Immature natural killer cell (primary cell): Measurements from ENCODE around the gene SLC25A24. TPM values are rescaled to one million over a fixed set of nuclear protein-coding genes. Genes with fewer than 3 reads are reported as not detected.
A peak's percentile ranks its signal among the peaks of the same experiment; 100 is the strongest.
"Not testable (repeated sequence)": the region's sequence is repeated elsewhere in the genome, so short reads cannot be mapped to it uniquely, and the experiment has no call there.

ENCODE experiments used
- DNase-seq, 3 donors: peaks; one replicate each; pipeline ENCODE4 v3.0.0; 2022; ENCODE audit warnings: mixed read lengths in 1 of 3
- H3K27ac Mint-ChIP-seq, 6 donors: one replicate each; pipeline ENCODE4 v1.8.0; 2020; ENCODE audit warnings: mixed read lengths in 6 of 6, mild to moderate bottlenecking in 5 of 6, inconsistent platforms in 4 of 6, moderate library complexity in 3 of 6
- H3K27me3 Mint-ChIP-seq, 3 donors: one replicate each; pipeline ENCODE4 v1.8.0; 2020 to 2021; ENCODE audit warnings: low read depth in 3 of 3, mild to moderate bottlenecking in 3 of 3, mixed read lengths in 3 of 3, moderate library complexity in 3 of 3, inconsistent platforms in 1 of 3
- H3K36me3 Mint-ChIP-seq, 3 donors: one replicate each; pipeline ENCODE4 v1.8.0; 2020; ENCODE audit warnings: mixed read lengths in 3 of 3, inconsistent platforms in 2 of 3, mild to moderate bottlenecking in 2 of 3
- H3K4me1 Mint-ChIP-seq, 2 donors: one replicate each; pipeline ENCODE4 v1.8.0; 2020; ENCODE audit warnings: inconsistent platforms in 2 of 2, mild to moderate bottlenecking in 2 of 2, mixed read lengths in 2 of 2, moderate library complexity in 1 of 2
- H3K4me3 Mint-ChIP-seq, 5 donors: one replicate each; pipeline ENCODE4 v1.8.0; 2020; ENCODE audit warnings: mild to moderate bottlenecking in 5 of 5, mixed read lengths in 5 of 5, inconsistent platforms in 3 of 5, moderate library complexity in 3 of 5
- H3K9me3 Mint-ChIP-seq, 6 donors: one replicate each; pipeline ENCODE4 v1.8.0; 2020; ENCODE audit warnings: mild to moderate bottlenecking in 6 of 6, mixed read lengths in 6 of 6, inconsistent platforms in 4 of 6, moderate library complexity in 3 of 6
- polyA plus RNA-seq, 3 donors: library from polyadenylated mRNA; unstranded; fragments of 300-500 nt; fragmentation: Illumina TruSeq; gene quantifications; one replicate each; pipeline ENCODE4 v1.2.3, GENCODE V29; 2021

Gene SLC25A24
- polyA plus RNA-seq, 3 donors from 2014 or later: 4.7 to 10.8 (median 10.6) TPM

- Mint-ChIP-seq H3K4me1 (no peaks in the 10 kb centered on the region), H3K27ac (no peak overlapping the region), H3K36me3 (peaks cover 26 to 65% (median 53%) of the 10 kb centered on the region in 3 donors), H3K4me3 (no peak overlapping the region), H3K9me3 (no peaks in the 10 kb centered on the region), H3K27me3 (peaks cover 0 to 4% (median 0%) of the 10 kb centered on the region in 3 donors)
- no peak for DNase-seq
These were observed 59.2 kb downstream of the SLC25A24 start for GRCh38 chr1:108140936-108141335.

GRCh38 chr1:108140177-108140576 is 60.0 kb downstream of the SLC25A24 start:
- Mint-ChIP-seq H3K9me3 (no peaks in the 10 kb centered on the region), H3K4me3 (no peak overlapping the region), H3K27ac (no peak overlapping the region), H3K36me3 (peaks cover 30 to 57% (median 47%) of the 10 kb centered on the region in 3 donors), H3K4me1 (no peaks in the 10 kb centered on the region), H3K27me3 (peaks cover 0 to 4% (median 0%) of the 10 kb centered on the region in 3 donors)
- DNase-seq: no peak

- H3K27me3 Mint-ChIP-seq, H3K4me3 Mint-ChIP-seq, H3K9me3 Mint-ChIP-seq, H3K27ac Mint-ChIP-seq, DNase-seq, H3K4me1 Mint-ChIP-seq: not testable (repeated sequence)
- peaks cover 30 to 51% (median 46%) of the 10 kb centered on the region in 3 donors for H3K36me3 Mint-ChIP-seq
These were observed 60.6 kb downstream of the SLC25A24 start for GRCh38 chr1:108139555-108139954.

- H3K4me3 Mint-ChIP-seq, DNase-seq, H3K4me1 Mint-ChIP-seq, H3K27me3 Mint-ChIP-seq, H3K9me3 Mint-ChIP-seq, H3K27ac Mint-ChIP-seq: not testable (repeated sequence)
- H3K36me3 Mint-ChIP-seq: peaks cover 12 to 32% (median 24%) of the 10 kb centered on the region in 3 donors
These were observed 67.0 kb downstream of the SLC25A24 start for GRCh38 chr1:108133148-108133547.

- not testable (repeated sequence) for H3K27me3 Mint-ChIP-seq, H3K4me1 Mint-ChIP-seq
These were observed 67.8 kb downstream of the SLC25A24 start for GRCh38 chr1:108132367-108132766.

GRCh38 chr1:108131281-108131680 is 68.9 kb downstream of the SLC25A24 start:
- H3K9me3 Mint-ChIP-seq, H3K27me3 Mint-ChIP-seq, DNase-seq, H3K4me1 Mint-ChIP-seq, H3K4me3 Mint-ChIP-seq: not testable (repeated sequence)
- peak overlapping the region in 3 of 6 donors; percentile 4 to 46 (median 19) for H3K27ac Mint-ChIP-seq
- peaks cover 9 to 19% (median 13%) of the 10 kb centered on the region in 3 donors for H3K36me3 Mint-ChIP-seq

More at GRCh38 chr1:108132367-108132766, 67.8 kb downstream of the SLC25A24 start:
- not testable (repeated sequence) for DNase-seq, H3K4me3 Mint-ChIP-seq, H3K27ac Mint-ChIP-seq, H3K9me3 Mint-ChIP-seq
- H3K36me3 Mint-ChIP-seq: peaks cover 9 to 28% (median 19%) of the 10 kb centered on the region in 3 donors

GRCh38 chr1:108130794-108131193 is 69.3 kb downstream of the SLC25A24 start:
- no peak for DNase-seq
- Mint-ChIP-seq H3K4me3 (no peak overlapping the region), H3K36me3 (peaks cover 9 to 17% (median 13%) of the 10 kb centered on the region in 3 donors), H3K27me3 (peaks cover 0 to 4% (median 2%) of the 10 kb centered on the region in 3 donors), H3K4me1 (peaks cover 0 to 2% of the 10 kb centered on the region in 2 donors), H3K27ac (peak overlapping the region in 2 of 6 donors; percentile 4 to 46), H3K9me3 (no peaks in the 10 kb centered on the region)

- no peaks in the 10 kb centered on the region for H3K9me3 Mint-ChIP-seq
- H3K4me3 Mint-ChIP-seq: no peak overlapping the region
- peaks cover 5 to 8% of the 10 kb centered on the region in 2 donors for H3K4me1 Mint-ChIP-seq
- H3K27ac Mint-ChIP-seq: no peak overlapping the region
- peaks cover 4 to 17% (median 13%) of the 10 kb centered on the region in 3 donors for H3K36me3 Mint-ChIP-seq
- no peak for DNase-seq
- H3K27me3 Mint-ChIP-seq: peaks cover 0 to 4% (median 2%) of the 10 kb centered on the region in 3 donors
These were observed 70.1 kb downstream of the SLC25A24 start for GRCh38 chr1:108129999-108130398.

- Mint-ChIP-seq H3K27me3 (peaks cover 0 to 2% (median 0%) of the 10 kb centered on the region in 3 donors), H3K36me3 (no peaks in the 10 kb centered on the region), H3K4me3 (no peak overlapping the region), H3K4me1 (peaks cover 13 to 18% of the 10 kb centered on the region in 2 donors), H3K9me3 (no peaks in the 10 kb centered on the region), H3K27ac (peak overlapping the region in 3 of 6 donors; percentile 8 to 71 (median 54))
- peak; percentile 71 to 76 (median 73) for DNase-seq
These were observed 74.6 kb downstream of the SLC25A24 start for GRCh38 chr1:108125312-108126138.

GRCh38 chr1:108124622-108125311 is 75.4 kb downstream of the SLC25A24 start:
- no peaks in the 10 kb centered on the region for H3K9me3 Mint-ChIP-seq
- peaks cover 13 to 18% of the 10 kb centered on the region in 2 donors for H3K4me1 Mint-ChIP-seq
- no peak overlapping the region for H3K4me3 Mint-ChIP-seq
- H3K36me3 Mint-ChIP-seq: no peaks in the 10 kb centered on the region
- H3K27ac Mint-ChIP-seq: peak overlapping the region in 2 of 6 donors; percentile 38 to 54
- DNase-seq: no peak
- H3K27me3 Mint-ChIP-seq: peaks cover 0 to 2% (median 0%) of the 10 kb centered on the region in 3 donors

- Mint-ChIP-seq H3K36me3 (no peaks in the 10 kb centered on the region), H3K27me3 (peaks cover 0 to 2% (median 0%) of the 10 kb centered on the region in 3 donors), H3K4me3 (no peak overlapping the region), H3K4me1 (peaks cover 13 to 18% of the 10 kb centered on the region in 2 donors), H3K27ac (peak overlapping the region in 1 of 6 donors; percentile 27), H3K9me3 (no peaks in the 10 kb centered on the region)
- no peak for DNase-seq
These were observed 76.1 kb downstream of the SLC25A24 start for GRCh38 chr1:108124023-108124422.

GRCh38 chr1:108121358-108122143 is 78.6 kb downstream of the SLC25A24 start:
- Mint-ChIP-seq H3K9me3 (no peaks in the 10 kb centered on the region), H3K4me1 (peaks cover 25 to 33% of the 10 kb centered on the region in 2 donors), H3K27me3 (peaks cover 0 to 2% (median 0%) of the 10 kb centered on the region in 3 donors), H3K4me3 (no peak overlapping the region), H3K36me3 (no peaks in the 10 kb centered on the region), H3K27ac (peak overlapping the region in 1 of 6 donors; percentile 7)
- peak in 1 of 3 donors; percentile 4 for DNase-seq

GRCh38 chr1:108120163-108120562 is 80.0 kb downstream of the SLC25A24 start:
- no peak for DNase-seq
- H3K9me3 Mint-ChIP-seq: no peaks in the 10 kb centered on the region
- H3K36me3 Mint-ChIP-seq: no peaks in the 10 kb centered on the region
- peaks cover 22 to 31% of the 10 kb centered on the region in 2 donors for H3K4me1 Mint-ChIP-seq
- H3K4me3 Mint-ChIP-seq: no peak overlapping the region
- no peak overlapping the region for H3K27ac Mint-ChIP-seq
- peaks cover 0 to 2% (median 0%) of the 10 kb centered on the region in 3 donors for H3K27me3 Mint-ChIP-seq
